ENCODE measurements around the gene TYSND1. TPM values are rescaled to one million over a fixed set of nuclear protein-coding genes. Genes with fewer than 3 reads are reported as not detected.
"Not testable (repeated sequence)": the region's sequence is repeated elsewhere in the genome, so short reads cannot be mapped to it uniquely, and the experiment has no call there.

The TYSND1 gene
- total RNA-seq, 1 experiment from 2014 or later: 25.3 TPM

DNA sequence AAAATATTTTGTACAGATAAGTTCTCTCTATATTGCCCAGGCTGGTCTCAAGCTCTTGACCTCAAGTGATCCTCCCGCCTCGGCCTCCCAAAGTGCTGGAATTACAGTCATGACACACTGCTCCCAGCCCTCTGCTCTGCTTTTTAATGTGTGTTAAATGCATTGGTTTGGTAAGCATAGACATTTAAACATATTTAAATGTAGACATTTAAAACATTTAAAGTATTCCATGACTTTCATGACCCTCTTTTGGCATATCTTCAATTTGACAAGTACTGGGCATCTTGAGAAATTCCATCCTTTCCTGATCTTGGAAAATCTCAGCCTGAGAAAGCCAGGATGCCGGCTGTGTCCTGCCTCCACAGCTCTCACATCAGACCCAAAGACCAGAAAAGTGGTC is 29.0 kb upstream of the TYSND1 start:
- H3K4me3 ChIP-seq (ENCODE audit: insufficient read depth, low read depth, low read length): no peak overlapping the region
- DNase-seq: no peak
- no peaks in the 10 kb centered on the region for H3K27me3 ChIP-seq (ENCODE audit: control insufficient read depth, insufficient read depth, low read length)
- H3K36me3 ChIP-seq (replicated peaks; ENCODE audit: control insufficient read depth, insufficient read depth, low read length): no peaks in the 10 kb centered on the region

DNA sequence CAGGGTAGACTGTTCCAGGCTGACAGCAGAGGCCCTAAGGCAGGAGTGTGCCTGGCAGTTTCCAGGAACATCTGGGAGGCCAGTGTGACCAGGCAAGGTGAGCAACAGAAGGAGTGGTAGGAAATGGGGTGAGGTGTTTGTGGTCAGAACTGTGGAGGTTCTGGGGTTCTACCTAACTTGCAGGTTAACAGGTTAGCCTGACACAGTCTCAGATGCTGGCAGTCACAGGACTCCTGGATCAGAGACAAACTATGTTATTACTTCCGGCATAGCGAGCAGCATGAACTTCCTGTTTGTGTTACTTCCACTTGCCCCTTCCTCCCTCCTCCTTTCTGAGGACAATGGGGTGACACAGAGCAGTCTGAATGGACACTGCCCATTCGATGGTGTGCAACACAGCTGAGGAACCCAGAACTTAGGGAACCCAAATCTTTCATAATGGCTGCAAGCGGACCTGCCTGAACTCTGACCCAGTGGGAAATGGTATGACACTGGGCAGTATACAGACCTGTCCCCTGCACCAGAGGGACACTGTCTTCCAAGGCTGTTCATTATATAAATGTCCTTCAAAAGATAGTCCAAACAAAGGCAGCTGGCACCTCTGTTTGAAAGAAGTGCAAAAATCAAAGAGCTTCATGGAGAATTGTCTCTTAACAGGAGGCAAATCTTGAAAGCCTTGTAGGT is 27.7 kb upstream of the TYSND1 start:
- H3K27me3 ChIP-seq (ENCODE audit: control insufficient read depth, insufficient read depth, low read length): no peaks in the 10 kb centered on the region
- no peak for DNase-seq
- no peak overlapping the region for H3K4me3 ChIP-seq (ENCODE audit: insufficient read depth, low read depth, low read length)
- no peaks in the 10 kb centered on the region for H3K36me3 ChIP-seq (replicated peaks; ENCODE audit: control insufficient read depth, insufficient read depth, low read length)

DNA sequence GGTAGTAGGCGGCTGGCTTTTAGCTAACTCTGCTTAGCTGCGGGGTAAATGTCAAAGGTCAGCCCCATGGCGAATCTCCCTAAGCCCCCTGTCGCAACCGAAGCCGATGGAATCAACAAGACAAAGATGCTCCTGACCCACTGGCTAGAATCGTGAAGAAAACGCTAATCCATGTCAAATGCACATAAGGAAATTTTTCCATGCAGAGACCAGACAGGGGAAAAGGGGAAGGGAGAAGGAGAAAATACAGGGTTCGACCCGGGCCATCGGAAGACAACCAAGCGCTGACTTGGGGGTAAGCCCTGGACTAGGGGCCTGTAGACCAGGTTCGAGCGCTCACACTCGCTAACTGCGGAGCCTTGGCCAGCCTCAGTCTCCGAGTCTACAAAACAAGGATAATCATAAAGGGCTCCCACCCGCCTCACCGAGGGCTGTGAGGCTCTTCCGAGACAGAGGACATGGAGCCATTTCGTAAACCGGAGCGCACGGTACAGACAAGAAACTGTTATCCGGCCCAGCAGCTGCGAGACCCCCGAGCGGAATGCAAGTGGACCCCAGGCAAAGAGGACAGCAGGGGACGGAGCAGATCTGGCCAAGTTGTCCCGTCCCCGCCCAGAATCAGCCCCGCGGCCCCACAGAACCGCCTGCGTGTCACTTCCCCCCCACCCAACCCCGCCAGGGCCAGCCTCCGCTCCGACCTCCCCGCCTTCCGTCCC is 23.3 kb upstream of the TYSND1 start:
- peak; percentile 55 for DNase-seq
- H3K36me3 ChIP-seq (replicated peaks; ENCODE audit: control insufficient read depth, insufficient read depth, low read length): no peaks in the 10 kb centered on the region; the same call in 1 of the 2 replicates
- peak overlapping the region; percentile 91 for H3K4me3 ChIP-seq (ENCODE audit: insufficient read depth, low read depth, low read length)
- H3K27me3 ChIP-seq (ENCODE audit: control insufficient read depth, insufficient read depth, low read length): no peaks in the 10 kb centered on the region

DNA sequence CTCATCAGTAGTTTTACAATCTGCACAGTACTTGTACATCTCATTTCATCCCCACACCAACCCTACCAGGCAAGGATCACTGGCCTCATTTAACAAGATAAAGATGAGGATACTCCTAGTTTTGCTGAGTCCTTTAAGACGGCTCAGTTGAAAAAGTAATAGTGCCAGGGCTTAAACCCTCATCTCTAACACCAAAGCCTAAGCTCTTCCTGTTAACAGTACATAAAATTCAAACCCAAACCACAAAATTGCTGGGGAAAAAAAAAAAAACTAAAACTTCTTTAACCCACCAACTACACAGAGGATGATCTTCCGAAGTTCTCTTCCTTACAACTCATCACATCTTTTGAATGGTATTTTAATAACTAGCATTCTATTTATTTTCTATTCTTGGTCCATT is 22.5 kb upstream of the TYSND1 start:
- Histone ChIP-seq H3K4me3 (ENCODE audit: insufficient read depth, low read depth, low read length) (peak overlapping the region; percentile 91; the same call in 1 of the 2 replicates), H3K27me3 (ENCODE audit: control insufficient read depth, insufficient read depth, low read length) (no peaks in the 10 kb centered on the region), H3K36me3 (replicated peaks; ENCODE audit: control insufficient read depth, insufficient read depth, low read length) (no peaks in the 10 kb centered on the region; the same call in 1 of the 2 replicates)
- no peak for DNase-seq

DNA sequence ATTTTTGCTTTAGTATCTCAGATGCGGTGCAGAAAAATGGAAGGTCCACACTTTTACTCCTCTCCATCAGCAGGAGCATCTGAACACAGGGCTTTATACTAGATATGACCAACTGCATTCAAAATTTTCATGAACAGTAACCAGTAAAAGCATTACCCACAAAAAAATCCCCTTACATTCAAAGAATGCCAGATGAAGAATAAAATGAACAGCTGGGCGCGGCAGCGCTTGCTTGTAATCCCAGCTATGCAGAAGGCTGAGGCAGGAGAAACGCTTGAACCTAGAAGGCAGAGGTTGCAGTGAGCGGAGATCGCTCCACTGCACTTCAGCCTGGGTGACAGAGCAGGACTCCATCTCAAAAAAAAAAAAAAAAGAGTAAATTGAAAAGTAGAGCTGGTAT is 20.7 kb upstream of the TYSND1 start:
- no peaks in the 10 kb centered on the region; the same call in 1 of the 2 replicates for H3K36me3 ChIP-seq (replicated peaks; ENCODE audit: control insufficient read depth, insufficient read depth, low read length)
- H3K4me3 ChIP-seq (ENCODE audit: insufficient read depth, low read depth, low read length): no peak overlapping the region
- H3K27me3 ChIP-seq (ENCODE audit: control insufficient read depth, insufficient read depth, low read length): no peaks in the 10 kb centered on the region
- DNase-seq: no peak

DNA sequence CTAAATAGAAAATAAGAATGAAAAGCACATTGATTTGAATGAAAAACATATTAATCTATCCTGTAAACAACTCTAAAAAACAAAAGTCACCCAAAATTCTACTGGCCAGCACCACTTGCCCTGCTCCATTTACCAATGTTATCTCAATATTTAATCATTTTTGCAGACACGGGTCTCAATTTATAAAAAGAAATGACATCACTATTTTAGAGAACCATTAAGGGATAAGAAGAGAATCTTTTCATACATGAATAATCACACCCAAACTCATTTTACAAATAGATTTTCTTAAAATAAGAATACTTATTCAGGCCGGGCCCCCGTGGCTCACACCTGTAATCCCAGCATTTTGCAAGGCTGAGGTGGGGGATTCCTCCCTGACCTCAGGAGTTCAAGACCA is 19.9 kb upstream of the TYSND1 start:
- Histone ChIP-seq H3K27me3 (ENCODE audit: control insufficient read depth, insufficient read depth, low read length) (no peaks in the 10 kb centered on the region), H3K4me3 (ENCODE audit: insufficient read depth, low read depth, low read length) (no peak overlapping the region), H3K36me3 (replicated peaks; ENCODE audit: control insufficient read depth, insufficient read depth, low read length) (no peaks in the 10 kb centered on the region; the same call in 1 of the 2 replicates)
- no peak for DNase-seq

DNA sequence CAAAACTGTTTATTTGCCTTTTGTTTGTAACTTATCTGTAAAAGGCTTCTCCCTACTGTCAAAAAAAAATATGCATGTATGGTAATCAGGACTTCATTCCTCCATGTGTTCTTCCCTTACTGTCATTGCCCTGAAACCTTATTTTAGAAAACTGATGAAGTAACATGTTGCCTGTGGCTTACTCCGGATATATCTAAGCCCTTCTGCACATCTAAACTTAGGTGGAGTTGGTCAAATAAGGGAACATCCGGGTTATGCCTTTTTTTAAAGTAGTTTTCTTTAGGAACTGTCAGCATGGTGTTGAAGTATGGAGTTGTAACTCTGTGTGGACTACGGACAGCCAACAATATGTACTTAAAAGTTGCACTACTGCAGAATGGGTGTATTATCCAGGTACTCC is 17.7 kb upstream of the TYSND1 start:
- no peaks in the 10 kb centered on the region for H3K27me3 ChIP-seq (ENCODE audit: control insufficient read depth, insufficient read depth, low read length)
- H3K36me3 ChIP-seq (replicated peaks; ENCODE audit: control insufficient read depth, insufficient read depth, low read length): no peaks in the 10 kb centered on the region; the same call in none of the 2 replicates
- DNase-seq: no peak
- H3K4me3 ChIP-seq (ENCODE audit: insufficient read depth, low read depth, low read length): no peak overlapping the region

DNA sequence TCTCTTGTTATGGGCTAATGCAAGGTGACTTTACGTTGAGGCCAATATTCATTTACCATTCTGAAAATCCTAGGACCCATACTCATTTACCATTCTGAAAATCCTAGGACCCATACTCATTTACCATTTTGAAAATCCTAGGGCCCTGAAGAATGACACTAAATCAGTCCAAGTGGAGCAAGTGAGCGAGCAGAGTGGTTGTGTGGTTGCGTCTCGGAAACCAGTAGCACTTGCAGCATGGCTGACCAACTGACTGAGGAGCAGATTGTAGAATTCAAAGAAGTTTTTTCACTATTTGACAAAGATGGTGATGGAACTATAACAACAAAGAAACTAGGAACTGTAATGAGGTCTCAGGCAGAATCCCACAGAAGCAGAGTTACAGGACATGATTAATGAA is 16.9 kb upstream of the TYSND1 start:
- Histone ChIP-seq H3K4me3 (ENCODE audit: insufficient read depth, low read depth, low read length) (no peak overlapping the region), H3K36me3 (replicated peaks; ENCODE audit: control insufficient read depth, insufficient read depth, low read length) (no peaks in the 10 kb centered on the region; the same call in none of the 2 replicates), H3K27me3 (ENCODE audit: control insufficient read depth, insufficient read depth, low read length) (no peaks in the 10 kb centered on the region)
- DNase-seq: no peak

DNA sequence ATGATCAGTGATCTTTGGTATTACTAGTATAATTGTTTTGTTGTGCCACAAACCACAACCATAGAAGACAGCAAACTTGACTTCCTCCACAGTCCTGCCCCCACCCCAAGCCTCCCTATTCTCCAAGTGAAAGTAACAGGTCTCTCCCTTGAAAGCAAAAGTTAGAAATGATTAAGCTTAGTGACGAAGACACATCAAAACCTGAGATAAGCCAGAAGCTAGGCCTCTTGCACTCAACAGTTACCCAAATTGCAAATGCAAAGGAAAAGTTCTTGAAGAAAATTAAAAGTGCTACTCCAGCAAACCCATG is 16.3 kb upstream of the TYSND1 start:
- Histone ChIP-seq H3K4me3 (ENCODE audit: insufficient read depth, low read depth, low read length) (no peak overlapping the region), H3K27me3 (ENCODE audit: control insufficient read depth, insufficient read depth, low read length) (no peaks in the 10 kb centered on the region), H3K36me3 (replicated peaks; ENCODE audit: control insufficient read depth, insufficient read depth, low read length) (no peaks in the 10 kb centered on the region; the same call in none of the 2 replicates)
- DNase-seq: no peak

DNA sequence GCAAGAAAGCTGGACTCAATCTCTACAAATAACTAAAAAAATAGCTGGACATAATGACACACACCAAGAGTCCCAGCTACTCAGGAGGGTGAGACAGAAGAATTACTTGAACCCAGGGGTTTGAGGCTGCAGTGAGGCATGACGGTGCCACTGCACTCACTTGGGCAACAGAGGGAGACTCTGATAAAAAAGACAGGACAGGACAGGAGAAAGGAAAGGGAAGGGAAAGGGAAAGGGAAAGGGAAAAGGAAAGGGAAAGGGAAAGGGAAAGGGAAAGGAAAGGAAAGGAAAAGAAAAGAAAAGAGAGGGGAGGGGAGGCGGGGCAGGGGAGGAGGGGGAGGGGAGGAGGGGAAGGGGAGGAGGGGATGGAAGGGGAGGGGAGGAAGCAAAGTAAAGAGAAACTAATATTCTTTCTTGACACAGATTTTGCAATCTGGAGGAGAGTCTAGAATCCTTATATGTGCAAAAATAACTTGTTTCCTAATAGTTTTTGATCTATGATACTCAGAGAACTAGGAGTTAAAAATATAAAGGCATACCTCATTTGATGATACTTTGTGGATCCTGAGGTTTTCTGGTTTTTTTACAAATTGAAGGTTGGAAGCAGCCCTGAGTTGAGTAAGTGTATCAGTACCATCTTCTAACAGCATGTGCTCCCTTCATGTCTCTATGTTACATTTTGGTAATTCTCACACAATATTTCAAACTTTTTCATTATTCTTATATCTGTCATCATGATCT is 15.8 kb upstream of the TYSND1 start:
- no peak overlapping the region for H3K4me3 ChIP-seq (ENCODE audit: insufficient read depth, low read depth, low read length)
- H3K27me3 ChIP-seq (ENCODE audit: control insufficient read depth, insufficient read depth, low read length): no peaks in the 10 kb centered on the region
- no peaks in the 10 kb centered on the region; the same call in none of the 2 replicates for H3K36me3 ChIP-seq (replicated peaks; ENCODE audit: control insufficient read depth, insufficient read depth, low read length)
- no peak for DNase-seq

DNA sequence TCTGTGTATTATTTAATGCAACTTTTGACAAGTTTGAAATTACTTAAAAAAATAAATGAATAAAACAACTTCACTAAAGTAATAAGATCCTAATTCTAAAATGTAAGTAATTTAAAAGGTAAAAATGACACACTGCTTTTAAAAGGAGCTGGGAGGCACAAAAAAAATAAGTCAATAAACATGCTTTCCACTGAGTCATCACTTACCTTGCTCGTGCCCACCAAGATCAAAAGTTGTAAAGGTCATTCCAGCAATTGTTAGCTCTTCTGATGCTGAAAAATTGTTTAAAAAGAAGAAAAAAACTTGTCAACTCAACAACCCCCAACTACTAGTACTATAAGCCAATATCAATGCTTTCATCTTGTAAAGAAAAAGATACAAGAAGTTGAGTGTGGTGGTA is 14.3 kb upstream of the TYSND1 start:
- peaks cover 3% of the 10 kb centered on the region for H3K36me3 ChIP-seq (replicated peaks; ENCODE audit: control insufficient read depth, insufficient read depth, low read length)
- no peak for DNase-seq
- no peaks in the 10 kb centered on the region for H3K27me3 ChIP-seq (ENCODE audit: control insufficient read depth, insufficient read depth, low read length)
- no peak overlapping the region for H3K4me3 ChIP-seq (ENCODE audit: insufficient read depth, low read depth, low read length)

DNA sequence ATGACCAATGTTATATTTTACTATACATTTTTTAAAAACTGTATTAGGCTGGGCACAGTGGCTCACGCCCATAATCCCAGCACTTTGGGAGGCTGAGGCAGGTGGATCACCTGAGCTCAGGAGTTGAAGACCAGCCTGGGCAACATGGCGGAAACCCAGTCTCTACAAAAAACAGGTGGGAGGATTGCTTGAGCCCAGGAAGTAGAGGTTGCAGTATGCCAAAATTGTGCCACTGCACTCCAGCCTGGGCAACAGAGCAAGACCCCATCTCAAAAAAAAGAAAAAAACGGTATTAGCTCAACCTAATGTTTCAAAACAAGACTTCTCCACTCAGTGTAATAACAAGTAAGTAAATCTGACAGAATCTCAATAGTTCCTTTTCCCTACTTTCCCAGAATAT is 12.9 kb upstream of the TYSND1 start:
- H3K36me3 ChIP-seq (replicated peaks; ENCODE audit: control insufficient read depth, insufficient read depth, low read length); H3K4me3 ChIP-seq (ENCODE audit: insufficient read depth, low read depth, low read length); DNase-seq; H3K27me3 ChIP-seq (ENCODE audit: control insufficient read depth, insufficient read depth, low read length): not testable (repeated sequence)

DNA sequence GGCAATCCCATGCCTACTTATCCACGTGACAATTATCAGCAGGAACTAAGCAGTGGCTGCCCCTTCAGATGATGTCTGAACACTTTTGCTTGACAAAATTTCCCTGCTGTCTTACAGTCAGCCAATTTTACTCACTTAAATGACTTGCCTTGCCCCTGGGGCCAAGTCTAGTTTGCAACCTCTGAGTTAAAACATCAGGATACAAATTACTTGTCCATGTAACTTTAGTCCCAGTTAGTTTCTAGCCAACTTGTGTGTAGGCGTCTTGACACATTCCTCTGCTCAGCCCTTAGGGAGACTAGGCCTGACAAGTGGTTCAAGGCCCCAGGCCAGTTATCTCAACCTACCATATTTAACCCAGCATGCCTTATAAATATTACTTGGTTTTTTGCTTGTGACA is 11.6 kb upstream of the TYSND1 start:
- no peak for DNase-seq
- Histone ChIP-seq H3K27me3 (ENCODE audit: control insufficient read depth, insufficient read depth, low read length) (no peaks in the 10 kb centered on the region), H3K4me3 (ENCODE audit: insufficient read depth, low read depth, low read length) (no peak overlapping the region), H3K36me3 (replicated peaks; ENCODE audit: control insufficient read depth, insufficient read depth, low read length) (peaks cover 8% of the 10 kb centered on the region)

DNA sequence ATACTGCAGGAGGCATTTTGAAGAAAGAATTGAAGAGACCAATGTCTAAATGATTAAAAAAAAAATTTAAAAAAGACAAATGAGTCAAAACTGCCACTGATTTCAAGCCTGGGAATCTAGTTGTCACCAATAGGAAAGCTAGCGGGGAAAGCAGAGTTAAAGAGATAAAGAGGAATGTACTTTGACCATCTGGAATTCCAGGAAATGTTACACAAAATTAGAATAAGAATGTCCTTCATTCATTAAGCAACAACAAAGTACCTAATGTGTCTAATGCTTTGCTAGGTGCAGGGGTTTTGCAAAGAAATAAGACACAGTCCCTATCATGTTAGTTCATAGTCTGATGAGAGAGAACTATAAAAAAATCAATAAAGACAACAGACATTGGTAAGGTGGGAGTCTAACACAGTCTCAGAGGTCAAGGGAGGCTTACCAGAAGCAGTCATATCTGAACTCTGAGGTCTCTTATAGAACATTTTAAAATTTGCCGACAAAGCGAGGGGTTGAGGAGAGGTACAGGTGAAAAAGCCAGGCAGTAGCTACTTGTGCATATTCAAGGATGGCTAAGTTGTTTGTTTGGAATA is 8.8 kb upstream of the TYSND1 start:
- Histone ChIP-seq H3K4me3 (ENCODE audit: insufficient read depth, low read depth, low read length) (no peak overlapping the region), H3K27me3 (ENCODE audit: control insufficient read depth, insufficient read depth, low read length) (no peaks in the 10 kb centered on the region), H3K36me3 (replicated peaks; ENCODE audit: control insufficient read depth, insufficient read depth, low read length) (peaks cover 24% of the 10 kb centered on the region)
- no peak for DNase-seq
